HG03354 (cell line): ENCODE measurements around the gene GDPD5.

Source experiments
- ATAC-seq: cut with Tn5 transposase; IDR thresholded peaks from one replicate; pipeline ENCODE4 v1.9.1; 2021; ENCODE audit warnings: mild to moderate bottlenecking; ENCODE audit not compliant: unreplicated experiment, poor library complexity, severe bottlenecking

GDPD5 gene

DNA sequence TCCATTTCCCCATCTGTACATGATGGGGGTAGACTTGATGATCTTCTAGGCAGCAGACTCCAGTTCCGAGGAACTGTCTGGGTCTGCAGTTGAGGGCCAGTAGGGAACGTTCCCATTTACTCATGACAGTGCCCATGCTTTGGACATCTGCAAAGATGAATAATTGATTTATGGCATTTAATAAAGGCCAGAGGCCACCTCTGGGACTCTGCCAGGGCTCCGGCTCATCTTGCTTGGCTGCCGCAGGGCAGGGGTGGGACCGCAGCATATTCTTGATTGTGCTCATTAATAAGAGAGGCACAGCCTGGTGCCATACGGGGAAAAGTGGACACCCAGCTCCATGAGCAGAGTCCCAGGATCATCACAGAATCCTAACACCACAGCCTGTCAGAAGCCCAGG is 64.6 kb downstream of the GDPD5 start:
- no peak for ATAC-seq

DNA sequence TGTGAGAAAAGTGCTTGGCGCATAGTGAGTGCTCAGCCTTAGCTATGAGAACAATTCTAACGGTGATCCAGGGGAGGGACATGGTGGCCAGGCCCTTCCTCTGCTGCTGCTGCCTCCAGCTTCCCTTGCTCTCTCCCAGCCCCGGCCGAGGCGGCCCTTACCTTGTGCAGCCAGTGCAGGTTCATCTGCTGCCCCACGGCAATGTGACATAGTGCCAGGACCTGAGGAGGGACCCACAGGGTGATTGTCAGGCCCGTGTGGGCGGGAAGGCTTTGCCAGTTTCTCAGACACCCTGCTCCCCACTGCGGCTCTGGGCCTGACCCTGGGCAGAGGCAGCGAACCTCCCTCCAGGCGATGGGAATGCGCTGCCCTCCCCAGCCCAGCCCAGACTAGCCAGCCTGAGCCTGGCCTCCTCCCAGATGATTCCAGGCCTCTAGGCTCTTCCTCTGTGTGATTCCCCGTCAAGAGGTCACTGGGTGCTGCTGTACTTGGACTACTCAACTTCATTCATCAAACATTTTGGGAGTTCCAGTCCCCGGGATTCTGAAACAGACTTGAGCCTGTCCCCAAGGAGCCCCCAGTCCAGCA is 69.1 kb downstream of the GDPD5 start:
- no peak for ATAC-seq

DNA sequence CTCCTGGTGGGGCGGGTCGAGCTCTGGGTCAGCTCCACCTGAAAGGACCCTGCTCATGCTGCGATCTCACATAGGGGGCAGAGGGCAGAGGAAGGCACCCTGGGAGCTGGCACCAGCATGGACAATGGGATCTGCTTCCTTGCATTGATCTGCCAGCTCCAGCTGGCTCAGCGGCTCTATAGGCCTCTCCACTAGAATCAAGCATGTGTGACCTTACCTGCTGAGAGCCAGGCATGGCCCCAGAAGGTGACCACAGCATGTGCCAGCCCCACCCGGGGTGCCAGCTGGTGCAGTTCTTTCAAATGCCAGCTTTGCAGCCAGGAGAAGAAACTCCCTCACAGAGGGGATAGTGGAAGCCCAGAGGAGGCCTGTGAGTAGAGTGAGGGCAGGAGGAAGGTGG is 70.8 kb downstream of the GDPD5 start:
- ATAC-seq: no peak

DNA sequence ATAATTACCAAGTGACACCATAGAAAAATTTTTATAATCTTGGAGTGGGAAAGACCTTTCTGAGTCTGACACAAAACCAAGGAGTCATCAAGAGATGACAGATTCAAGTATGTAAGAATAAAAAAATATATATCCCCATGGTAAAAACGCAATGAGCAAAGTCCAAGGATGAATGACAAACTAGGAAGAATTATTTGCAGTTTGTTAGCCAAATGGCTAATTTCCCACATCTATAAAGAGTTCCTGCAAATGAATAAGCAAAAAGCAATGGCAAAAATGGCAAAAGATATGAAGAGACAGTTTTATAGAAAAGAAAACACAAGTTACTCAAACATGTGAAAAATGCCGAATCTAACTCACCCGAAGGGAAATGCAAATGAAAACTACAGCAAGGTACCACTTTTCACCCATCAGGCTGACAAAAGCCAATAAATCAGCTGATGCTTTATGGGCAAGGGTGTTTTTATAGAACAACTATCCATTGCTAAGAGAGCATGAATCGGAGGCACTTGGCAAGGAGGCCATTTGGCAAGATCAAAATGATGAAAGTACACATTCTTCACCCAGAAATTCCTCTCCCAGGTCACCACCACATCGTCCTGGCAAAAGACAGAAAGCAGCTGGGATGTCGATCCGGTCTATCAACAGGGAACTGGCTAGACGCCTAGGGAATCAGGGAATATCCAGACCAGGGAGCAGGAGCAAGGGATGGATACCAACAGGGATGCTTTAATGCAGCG is 71.7 kb downstream of the GDPD5 start:
- ATAC-seq: no peak

DNA sequence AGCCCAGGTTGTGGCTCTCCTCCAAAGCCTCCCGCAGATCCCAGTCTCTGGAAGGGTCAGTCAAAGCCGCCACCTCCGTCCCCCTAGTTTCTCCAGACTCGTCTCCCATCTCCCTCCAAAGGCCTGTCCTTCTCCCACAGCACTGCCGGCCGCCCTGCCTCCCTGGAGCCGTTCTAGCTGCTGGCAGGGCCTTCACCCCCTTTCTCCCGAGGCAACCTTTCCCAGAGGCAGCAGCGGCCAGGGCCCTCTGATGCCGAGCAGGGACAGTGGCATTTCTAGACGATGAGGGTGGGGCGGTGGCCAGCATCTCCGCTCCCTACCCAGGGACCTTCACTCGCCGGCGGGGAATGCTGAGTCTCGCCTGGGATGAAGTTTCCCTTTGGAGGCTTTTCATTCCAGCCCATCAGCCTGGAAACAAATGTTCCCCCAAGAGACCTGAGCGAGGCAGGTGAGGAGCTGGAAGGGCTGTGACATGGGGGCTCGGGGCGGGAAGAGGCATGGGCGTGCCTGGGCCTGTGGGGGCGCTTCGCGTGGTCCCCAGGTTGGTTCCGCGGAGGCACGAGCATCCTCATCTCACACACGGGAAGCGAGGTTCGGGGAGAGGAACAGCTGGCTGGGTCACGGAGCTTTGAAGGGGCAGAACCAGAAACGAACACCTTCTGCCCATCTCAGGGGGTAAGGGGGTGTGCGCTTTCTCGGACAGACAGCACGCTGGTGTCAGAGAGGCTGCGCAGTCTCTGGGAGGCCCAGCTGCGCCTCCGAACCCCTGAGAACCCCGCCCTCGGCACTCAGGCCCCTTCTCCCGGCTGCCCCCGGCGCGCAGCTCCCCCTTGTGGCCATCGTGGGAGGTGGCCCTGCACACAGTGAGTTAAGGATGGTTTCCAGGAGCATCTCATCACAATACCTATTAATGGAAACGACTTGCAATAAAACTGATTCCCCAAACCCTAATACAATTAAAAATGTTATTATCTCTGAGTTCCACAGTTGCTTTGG is 74.6 kb downstream of the GDPD5 start:
- no peak for ATAC-seq

DNA sequence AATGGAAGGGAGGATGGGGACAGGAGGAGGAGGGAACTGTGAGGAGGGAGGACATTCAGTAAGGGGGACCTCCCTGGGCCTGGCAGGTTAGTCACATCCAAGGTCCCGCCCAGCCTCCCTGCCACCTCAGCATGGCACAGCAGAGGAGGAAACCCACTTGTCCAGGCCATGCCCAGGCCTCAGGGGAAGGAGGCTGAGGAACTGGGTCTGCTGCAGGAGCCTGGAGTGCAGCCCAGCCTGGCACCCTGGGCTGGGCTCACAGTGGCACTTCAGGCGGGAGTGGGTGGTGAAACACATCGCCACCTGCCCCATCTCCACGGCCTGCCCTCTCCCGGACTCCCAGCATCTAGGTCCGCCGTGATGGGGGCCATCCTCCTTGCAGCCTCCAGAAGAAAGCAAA is 75.5 kb downstream of the GDPD5 start:
- no peak for ATAC-seq

DNA sequence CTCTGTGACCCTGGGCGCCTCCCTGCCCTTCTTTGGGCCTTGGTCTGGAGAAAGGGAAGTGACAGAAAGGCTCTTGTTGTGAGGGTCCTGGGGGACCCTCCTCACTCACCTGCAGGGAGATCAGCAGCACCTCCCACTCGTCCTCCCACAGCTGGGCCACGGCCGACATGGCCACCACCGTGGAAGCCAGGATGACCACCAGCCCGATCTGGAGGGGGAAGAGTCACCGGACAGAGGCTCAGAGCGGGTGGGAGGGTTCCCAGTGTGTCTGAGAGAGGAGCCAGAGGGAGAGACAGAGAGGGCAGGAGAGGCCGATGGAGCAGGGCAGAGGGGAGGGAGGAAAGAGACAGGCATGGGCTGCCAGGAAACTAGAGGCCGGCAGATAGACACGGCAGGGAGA is 76.0 kb downstream of the GDPD5 start:
- no peak for ATAC-seq

DNA sequence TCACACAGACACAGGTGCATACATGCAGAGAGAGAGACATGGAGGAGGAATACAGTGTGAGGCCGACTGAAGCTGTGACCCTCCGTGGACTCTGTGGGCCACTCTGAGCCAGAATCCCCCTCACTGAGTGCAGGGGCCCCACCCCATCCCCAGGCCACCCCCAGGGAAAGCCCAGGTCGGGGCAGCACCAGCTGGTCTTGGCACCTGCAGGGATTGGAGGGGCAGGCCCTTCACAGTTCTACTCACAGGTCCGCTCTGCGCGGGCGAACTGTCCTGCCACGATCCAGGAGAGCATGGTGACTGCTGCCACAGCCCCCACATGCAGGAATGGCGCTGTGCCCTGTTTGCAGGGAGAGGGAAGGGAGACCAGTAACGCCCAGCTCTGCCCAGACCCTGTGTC is 76.5 kb downstream of the GDPD5 start:
- ATAC-seq: no peak

DNA sequence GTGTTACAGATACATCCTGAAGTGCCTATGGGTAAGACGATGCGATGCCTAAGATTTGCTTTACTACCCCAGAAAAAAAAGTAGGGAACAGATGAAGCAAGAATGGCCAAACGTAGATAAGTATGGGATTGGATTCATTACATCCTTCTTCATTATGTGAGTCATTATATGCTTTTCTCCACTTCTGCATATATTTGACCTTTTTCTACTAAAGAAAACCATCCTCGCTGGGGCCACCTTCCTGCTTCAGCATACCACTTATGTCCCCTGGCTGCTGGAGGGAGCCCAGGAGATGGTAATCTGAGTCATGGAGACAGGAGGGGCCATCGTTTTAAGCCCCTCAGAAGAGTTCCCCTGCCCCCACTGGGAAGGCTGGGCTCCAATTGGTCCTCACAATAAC is 78.3 kb downstream of the GDPD5 start:
- no peak for ATAC-seq

DNA sequence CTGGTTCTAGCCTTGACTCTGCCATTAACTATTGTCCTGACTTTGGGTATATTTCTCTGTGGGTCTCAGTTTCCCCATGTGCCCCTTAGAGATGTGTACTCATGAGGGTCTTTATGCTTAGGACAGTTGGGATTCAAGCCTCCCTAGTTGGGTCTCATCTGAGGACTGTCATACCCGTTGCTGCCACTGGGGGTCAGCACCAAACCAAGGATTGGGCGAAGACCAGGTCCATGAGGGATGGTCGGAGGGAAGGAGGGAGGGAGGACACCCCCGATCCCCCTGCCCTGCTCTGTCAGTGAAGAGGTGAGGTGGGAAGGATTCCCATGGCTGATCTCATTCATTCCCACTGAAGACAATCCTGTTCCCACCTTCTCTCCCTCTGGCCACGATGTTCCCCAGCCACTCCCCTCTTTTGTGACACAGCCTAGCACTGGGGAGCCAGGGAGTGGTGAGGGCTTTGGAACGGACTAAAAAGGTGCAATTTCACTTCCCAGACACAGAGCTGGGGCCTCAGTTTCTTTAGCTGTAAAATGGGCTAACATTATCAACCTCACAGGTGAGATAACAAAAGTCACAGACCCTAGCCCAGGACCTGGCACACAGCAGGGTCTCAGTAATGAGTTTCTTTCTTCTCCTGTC is 80.3 kb downstream of the GDPD5 start:
- ATAC-seq: no peak

DNA sequence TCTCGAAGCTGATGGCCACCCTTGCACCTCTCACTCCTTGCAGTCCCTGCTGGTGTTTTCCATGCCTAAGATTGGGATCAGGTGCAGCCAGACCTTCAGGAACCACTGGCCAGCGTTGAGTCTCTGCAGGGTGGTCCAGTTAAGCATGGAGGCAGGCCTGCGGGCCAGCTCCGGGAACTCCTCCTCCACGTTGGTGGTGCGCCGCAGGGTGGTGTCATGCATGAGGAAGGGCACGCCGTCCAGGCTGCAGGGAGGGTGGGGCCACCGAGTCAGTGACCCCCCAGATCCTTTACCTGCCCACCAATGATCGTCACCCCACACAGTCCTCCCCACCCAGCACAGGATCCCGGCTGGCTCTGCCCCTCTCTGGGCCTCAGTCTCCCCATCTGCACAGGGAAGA is 82.7 kb downstream of the GDPD5 start:
- ATAC-seq: no peak

DNA sequence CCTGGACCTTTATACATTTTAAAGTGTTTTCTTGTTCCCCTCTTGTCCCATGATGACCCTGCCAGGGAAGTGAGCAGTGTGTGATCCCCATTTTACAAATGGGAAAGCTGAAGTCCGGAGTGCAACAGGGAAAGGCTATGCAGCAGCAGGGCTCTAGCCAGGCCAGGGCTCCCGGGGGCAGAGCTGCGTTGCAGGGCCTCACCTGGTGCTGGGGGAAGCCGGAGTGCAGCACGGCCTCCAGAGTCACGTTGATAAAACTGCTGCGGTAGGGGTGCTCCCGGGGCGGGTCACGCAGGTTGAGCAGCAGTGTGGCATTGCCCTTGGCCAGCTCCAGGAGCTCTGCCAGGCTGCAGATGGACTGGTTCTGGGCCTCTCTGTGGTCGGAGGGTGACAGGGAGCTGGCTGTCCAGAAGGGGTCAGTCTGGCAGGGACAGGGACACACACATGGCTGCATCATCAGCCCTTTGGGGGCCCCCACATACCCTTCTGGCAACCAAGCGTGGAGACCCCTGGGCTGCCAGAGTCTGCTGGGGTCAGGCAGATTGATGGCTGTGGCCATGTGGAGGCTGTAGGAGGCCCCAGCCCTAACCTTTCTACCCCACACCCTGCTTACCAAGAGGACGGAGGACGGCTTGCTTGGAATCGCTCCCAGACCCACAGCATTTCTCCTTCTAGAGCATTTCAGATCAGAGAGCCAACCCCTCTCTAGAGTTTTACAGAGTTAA is 83.4 kb downstream of the GDPD5 start:
- ATAC-seq: no peak

DNA sequence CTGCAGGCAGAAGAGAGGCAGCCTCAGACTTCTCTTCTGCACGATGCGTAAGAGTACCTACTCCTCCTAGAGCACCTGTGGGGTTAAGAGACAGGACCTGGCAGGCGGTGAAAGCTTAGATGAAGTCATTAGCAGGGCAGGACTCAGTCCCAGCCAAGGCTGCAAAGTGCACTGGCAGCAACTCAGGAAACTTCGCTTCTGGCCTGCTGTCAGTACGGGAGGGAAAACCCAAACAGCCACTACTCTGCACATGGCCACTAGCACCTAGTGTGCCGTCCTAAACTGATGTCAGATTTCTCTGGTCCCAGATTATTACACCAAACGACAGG is 84.0 kb downstream of the GDPD5 start:
- ATAC-seq: no peak

DNA sequence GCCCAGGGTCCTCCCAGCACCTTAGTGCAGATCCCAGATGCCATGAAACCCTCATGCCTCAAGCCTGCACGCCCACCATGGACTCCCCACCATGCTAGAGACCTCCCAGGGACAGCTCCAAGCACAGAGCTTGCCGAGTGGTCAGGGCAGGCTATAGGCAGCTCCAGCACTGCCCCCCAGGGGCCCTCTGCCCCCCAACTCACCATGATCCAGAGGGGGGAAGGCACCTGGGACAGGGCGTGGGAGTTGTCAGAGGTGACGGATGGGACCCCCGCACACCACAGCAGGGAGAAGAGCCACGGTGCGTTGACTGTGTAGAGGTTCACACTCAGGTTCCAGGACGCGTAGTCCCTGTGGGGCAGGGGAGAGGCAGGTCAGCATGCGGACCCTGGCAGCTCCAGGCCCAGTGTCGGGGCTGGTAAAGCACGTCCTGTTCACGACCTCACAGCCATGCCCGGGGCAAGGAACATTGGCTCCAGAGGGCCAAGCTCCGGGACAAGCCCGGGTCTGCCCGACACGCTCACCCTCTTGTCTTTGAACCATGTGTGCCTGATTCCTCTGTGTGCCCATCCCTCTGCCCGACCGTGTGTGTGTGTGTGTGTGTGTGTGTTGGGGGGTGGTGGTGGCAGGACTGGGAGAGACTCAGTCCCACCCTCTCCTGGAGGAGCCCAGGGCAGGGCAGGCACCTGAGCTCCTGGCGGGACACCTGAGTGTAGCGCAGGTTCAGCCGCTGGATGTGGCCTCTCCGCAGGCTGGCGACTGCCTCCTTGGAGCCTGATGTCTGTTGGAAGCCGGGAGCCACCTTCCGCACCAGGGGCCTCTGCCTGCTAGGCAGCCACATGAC is 84.6 kb downstream of the GDPD5 start:
- no peak for ATAC-seq

DNA sequence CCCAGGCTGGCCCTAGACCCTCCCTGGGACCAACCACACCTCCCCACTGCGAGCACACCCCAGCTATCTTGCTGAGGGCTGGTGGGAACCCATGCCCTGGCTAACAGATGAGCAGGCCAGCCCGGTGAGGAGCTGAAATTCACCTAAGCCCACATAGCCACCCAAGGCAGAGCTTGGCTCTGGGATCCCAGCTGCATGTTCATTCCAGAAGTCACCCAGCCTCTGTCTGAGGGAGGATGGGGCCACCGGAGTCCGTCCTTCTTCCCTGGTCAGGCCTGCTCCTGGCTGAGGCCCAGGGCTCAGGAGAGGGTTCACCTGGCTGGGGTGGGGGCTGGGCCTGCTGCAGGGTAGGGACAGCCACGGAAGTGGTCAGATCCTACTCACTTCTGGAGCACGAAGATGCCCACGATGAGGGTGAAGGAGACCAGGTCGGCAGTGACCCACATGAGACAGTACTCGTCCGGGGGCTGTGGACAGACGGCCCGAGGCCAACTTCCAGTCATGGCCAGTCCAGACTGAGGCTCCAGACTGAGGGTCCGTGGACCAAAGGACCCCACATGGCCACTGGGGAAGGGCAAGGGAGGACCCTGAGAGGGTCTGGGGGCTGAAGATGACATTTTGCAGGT is 86.1 kb downstream of the GDPD5 start:
- no peak for ATAC-seq

DNA sequence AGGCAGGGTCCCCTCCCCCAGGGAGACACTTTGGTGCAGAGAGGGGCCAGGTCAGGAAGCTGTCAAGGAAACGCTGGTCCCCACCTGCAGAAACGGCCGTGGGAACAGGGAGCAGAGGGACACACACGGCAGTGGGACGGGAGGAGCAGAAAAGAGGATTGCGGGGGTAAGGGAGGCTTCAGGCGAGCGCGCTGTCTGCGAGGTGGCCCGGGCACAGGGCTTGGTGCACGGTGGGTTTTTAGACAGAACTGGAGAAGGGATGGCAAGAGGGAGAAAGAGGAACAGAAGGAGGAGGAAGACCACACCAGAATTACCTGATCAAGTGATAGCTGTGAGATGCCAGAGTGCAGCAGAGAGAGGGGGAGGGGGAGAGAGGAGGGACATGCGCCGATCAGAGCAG is 86.7 kb downstream of the GDPD5 start:
- no peak for ATAC-seq

DNA sequence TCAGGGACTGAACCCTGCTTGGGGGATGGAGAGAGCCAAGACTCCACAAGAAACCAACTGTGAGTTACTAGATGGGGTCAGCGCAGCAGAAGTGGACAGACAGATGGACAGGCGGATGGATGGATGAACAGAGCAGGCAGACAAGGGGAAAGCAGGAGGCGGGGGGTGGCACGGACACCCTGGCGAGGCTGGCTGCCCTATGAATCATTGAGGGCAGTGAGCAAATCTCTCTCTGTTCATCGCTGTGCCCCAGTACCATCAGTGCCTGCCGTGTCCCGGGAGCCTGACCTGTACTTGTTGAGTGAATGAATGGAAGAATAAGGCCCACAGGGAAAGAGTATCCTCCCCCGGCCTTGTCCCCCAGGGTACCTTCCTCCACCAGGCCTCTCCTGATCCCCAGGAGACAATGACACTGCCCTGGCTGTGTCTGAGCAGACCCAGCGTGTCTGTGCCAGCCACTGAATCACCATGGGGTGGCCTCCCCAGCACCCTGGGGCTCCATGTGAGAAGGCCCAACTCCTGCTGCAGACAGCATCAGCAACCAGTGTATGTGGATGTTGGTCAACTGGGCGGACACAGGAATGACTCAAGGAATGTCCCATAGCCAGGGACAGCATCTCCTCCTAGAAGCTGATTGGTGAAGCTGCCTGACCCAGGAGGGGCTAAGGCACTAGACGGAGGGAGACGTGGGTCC is 87.6 kb downstream of the GDPD5 start:
- ATAC-seq: no peak

DNA sequence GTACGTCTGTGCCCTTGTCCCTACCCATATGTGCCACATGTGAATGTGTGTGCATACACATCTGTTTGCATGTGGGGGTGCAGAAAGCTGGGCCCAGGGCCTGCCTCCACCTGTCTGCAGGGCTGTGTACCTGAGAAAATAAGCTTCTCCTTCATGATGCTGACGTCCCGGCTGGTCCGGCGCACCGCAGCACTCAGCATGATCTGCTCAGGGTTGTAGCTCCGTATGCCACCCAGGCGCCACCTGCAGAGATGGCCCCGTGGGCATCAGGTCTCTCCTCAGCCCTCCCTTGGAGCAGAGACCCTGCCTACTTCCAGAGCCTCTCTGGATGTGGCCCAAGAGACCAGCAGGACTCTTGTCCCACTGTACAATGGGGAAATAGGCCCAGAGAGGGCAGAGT is 88.9 kb downstream of the GDPD5 start:
- no peak for ATAC-seq
